Measurements from ENCODE around the gene ADIPOQ. TPM values are rescaled to one million over a fixed set of nuclear protein-coding genes. Genes with fewer than 3 reads are reported as not detected.
A peak's percentile ranks its signal among the peaks of the same experiment; 100 is the strongest.

The ADIPOQ gene
- total RNA-seq, 1 experiment from 2014 or later, result not detected

DNA sequence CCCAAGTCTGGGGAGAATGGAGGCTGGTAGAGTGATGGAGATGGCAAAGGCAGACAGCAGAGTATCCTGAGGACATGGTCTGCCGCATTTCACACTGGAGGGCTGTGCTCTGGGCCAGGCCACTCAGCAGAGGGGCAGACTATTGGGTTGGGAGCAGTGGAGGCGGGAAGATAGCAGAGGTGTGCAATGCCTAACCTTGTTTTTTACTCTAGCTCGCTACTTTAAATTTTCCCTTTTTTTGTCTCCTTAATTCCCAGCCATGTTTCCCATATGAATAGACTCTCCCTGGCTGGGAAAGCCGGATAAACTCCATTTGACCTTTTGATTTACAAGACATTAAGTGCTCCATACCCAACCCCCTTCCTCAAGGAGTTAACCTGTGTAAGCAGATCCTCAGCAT, 54.4 kb downstream of the ADIPOQ start:
- H3K4me1 ChIP-seq (ENCODE audit: insufficient read depth, low read length), result peaks cover 3% of the 10 kb centered on the region
- H3K4me1 Mint-ChIP-seq, result peaks cover 64 to 69% of the 10 kb centered on the region in 2 experiments
- no peak overlapping the region for H3K9ac ChIP-seq (ENCODE audit: extremely low read depth, insufficient read length, low read length)
- H2BK5ac ChIP-seq (ENCODE audit: insufficient read length, low read length), result no peak overlapping the region
- H3K9me3 ChIP-seq (ENCODE audit: control insufficient read depth, low read depth, low read length), result no peaks in the 10 kb centered on the region
- H2BK20ac ChIP-seq (ENCODE audit: low read depth, low read length, poor library complexity, severe bottlenecking), result no peak overlapping the region
- peaks cover 13 to 22% of the 10 kb centered on the region in 2 experiments for H3K9me3 Mint-ChIP-seq
- H3K27me3 ChIP-seq (ENCODE audit: insufficient read depth, low read length), result no peaks in the 10 kb centered on the region
- H3K79me2 ChIP-seq (ENCODE audit: insufficient read depth, low read length), result no peaks in the 10 kb centered on the region
- no peak overlapping the region for H4K5ac ChIP-seq (ENCODE audit: insufficient read length, low read depth, low read length)
- no peak overlapping the region for H2AK5ac ChIP-seq (ENCODE audit: insufficient read length, low read length)
- no peak overlapping the region for H2AFZ ChIP-seq (ENCODE audit: low read length)
- peak overlapping the region in 2 of 3 experiments; percentile 5 to 78; a peak in 3 of 7 replicates for H3K27ac Mint-ChIP-seq
- peaks cover 2% of the 10 kb centered on the region; the same call in 1 of the 2 replicates for H3K27me3 Mint-ChIP-seq (ENCODE audit: low read depth)
- H3T11ph ChIP-seq (ENCODE audit: low read length), result no peak overlapping the region
- no peak overlapping the region for H3K27ac ChIP-seq (ENCODE audit: insufficient read length, low read depth, low read length)
- no peaks in the 10 kb centered on the region for H4K20me1 ChIP-seq (ENCODE audit: control insufficient read depth, insufficient read depth, insufficient read length)
- H3K18ac ChIP-seq (ENCODE audit: insufficient read length, low read depth, low read length), result no peak overlapping the region
- no peak overlapping the region for H3K14ac ChIP-seq (ENCODE audit: insufficient read depth, low read length)
- no peak overlapping the region for H4K8ac ChIP-seq (replicated peaks; ENCODE audit: insufficient read length, low read depth, low read length)
- H2BK15ac ChIP-seq (ENCODE audit: low read depth, low read length), result no peak overlapping the region
- no peaks in the 10 kb centered on the region for H3K23me2 ChIP-seq (ENCODE audit: insufficient read length, low read depth, low read length, poor library complexity, severe bottlenecking)
- H3K4ac ChIP-seq (ENCODE audit: low read depth, low read length), result no peak overlapping the region
- no peak overlapping the region for H3K23ac ChIP-seq (ENCODE audit: insufficient read length, low read depth, low read length)
- no peak overlapping the region for H3K56ac ChIP-seq (ENCODE audit: insufficient read length, low read depth, low read length)
- H3K36me3 Mint-ChIP-seq (ENCODE audit: insufficient read depth in 1 of 3, low read depth in 3 of 3), result peaks cover 11 to 19% (median 16%) of the 10 kb centered on the region in 3 experiments
- H3K79me1 ChIP-seq (ENCODE audit: insufficient read depth, low read depth, low read length, poor library complexity, severe bottlenecking), result no peaks in the 10 kb centered on the region
- peak; percentile 48 for DNase-seq
- H3K4me2 ChIP-seq (ENCODE audit: insufficient read depth, insufficient read length, low read length), result no peak overlapping the region
- peak overlapping the region in 1 of 2 experiments; percentile 51; a peak in 3 of 5 replicates for H3K4me3 Mint-ChIP-seq
- no peak overlapping the region for H4K91ac ChIP-seq (ENCODE audit: insufficient read length, low read depth, low read length)
- WGBS (ENCODE audit: extremely low coverage, insufficient read length, low lambda C conversion rate), result no CpG with 5 or more reads among the region's 4 CpGs
- TF ChIP-seq, protein P1, sequence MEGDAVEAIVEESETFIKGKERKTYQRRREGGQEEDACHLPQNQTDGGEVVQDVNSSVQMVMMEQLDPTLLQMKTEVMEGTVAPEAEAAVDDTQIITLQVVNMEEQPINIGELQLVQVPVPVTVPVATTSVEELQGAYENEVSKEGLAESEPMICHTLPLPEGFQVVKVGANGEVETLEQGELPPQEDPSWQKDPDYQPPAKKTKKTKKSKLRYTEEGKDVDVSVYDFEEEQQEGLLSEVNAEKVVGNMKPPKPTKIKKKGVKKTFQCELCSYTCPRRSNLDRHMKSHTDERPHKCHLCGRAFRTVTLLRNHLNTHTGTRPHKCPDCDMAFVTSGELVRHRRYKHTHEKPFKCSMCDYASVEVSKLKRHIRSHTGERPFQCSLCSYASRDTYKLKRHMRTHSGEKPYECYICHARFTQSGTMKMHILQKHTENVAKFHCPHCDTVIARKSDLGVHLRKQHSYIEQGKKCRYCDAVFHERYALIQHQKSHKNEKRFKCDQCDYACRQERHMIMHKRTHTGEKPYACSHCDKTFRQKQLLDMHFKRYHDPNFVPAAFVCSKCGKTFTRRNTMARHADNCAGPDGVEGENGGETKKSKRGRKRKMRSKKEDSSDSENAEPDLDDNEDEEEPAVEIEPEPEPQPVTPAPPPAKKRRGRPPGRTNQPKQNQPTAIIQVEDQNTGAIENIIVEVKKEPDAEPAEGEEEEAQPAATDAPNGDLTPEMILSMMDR (conservative IDR thresholded peaks at IDR 0.05), result no peak
- H2BK12ac ChIP-seq (ENCODE audit: insufficient read length, low read depth, low read length), result no peak overlapping the region
- no peak overlapping the region for H2BK120ac ChIP-seq (ENCODE audit: low read depth, low read length, poor library complexity, severe bottlenecking)

Measured in H9 (cell line).